ENCODE data around the gene PKD2L1. TPM values are rescaled to one million over a fixed set of nuclear protein-coding genes. Genes with fewer than 3 reads are reported as not detected.
"Not testable (repeated sequence)": the region's sequence is repeated elsewhere in the genome, so short reads cannot be mapped to it uniquely, and the experiment has no call there.

The PKD2L1 gene
- total RNA-seq, 1 donor from 2014 or later, result 3.4 TPM

DNA sequence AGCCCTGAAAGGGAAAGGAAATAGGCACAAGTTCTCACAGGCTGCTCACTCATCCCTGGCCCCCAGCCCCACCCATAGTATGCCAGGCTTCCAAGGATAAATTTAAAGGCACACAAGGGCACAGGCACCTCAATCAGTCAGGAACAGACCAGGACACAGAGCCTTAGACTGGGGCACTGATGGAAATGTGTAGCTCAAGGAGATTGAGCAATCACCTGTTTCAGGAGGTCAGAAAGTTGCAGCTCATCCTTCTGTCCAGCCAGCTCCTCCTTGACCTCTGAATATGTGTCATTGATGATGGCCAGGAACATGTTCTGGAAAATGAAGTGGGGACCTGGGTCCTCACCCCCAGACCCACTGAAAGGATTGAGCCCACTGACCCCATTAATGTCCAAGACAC, 37.0 kb downstream of the PKD2L1 start:
- Histone ChIP-seq H3K4me1 (no peaks in the 10 kb centered on the region), H3K9me3 (no peaks in the 10 kb centered on the region), H3K4me3 (no peak overlapping the region), H3K36me3 (no peaks in the 10 kb centered on the region), H3K27me3 (ENCODE audit: low read depth) (no peaks in the 10 kb centered on the region), H3K27ac (no peak overlapping the region)
- TF ChIP-seq CTCF (IDR thresholded peaks at IDR 0.05), result no peak
- ATAC-seq (no peak), DNase-seq (no peak)
- intact Hi-C loops (cut with DNase I), result no loop called here

GRCh38 chr10:100292300-100292699, 37.7 kb downstream of the PKD2L1 start:
- peak; percentile 35 to 49 for ATAC-seq
- intact Hi-C loops (cut with DNase I); H3K9me3 ChIP-seq; H3K27me3 ChIP-seq (ENCODE audit: low read depth); H3K36me3 ChIP-seq; H3K4me3 ChIP-seq; H3K4me1 ChIP-seq; H3K27ac ChIP-seq: not testable (repeated sequence)
- peak; percentile 71 for DNase-seq

DNA sequence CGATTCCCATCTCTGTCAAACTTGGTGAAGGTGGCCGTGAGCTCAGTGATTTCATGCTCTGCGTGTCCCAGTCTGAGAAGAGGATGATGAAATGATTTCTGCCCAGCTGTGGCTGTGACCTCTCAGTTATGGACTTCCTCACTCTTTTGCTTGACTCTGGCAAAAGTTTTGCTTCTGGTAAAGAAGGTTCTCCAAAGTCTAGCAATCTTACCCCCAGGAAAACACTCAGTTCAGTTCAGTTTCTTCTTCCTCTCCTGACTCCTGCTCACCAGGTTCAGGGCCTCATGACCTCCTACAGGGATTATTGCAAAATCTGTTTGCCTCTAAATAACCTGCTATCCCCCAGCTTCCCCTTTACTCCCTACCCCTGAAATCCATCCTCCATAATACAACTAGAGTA, 38.7 kb downstream of the PKD2L1 start:
- DNase-seq (no peak), ATAC-seq (no peak)
- no peak for TF ChIP-seq CTCF (IDR thresholded peaks at IDR 0.05)
- H3K4me3 ChIP-seq, result no peak overlapping the region
- intact Hi-C loops (cut with DNase I), result no loop called here
- no peaks in the 10 kb centered on the region for H3K36me3 ChIP-seq
- no peaks in the 10 kb centered on the region for H3K27me3 ChIP-seq (ENCODE audit: low read depth)
- H3K27ac ChIP-seq, result no peak overlapping the region
- H3K4me1 ChIP-seq, result peaks cover 6% of the 10 kb centered on the region
- no peaks in the 10 kb centered on the region for H3K9me3 ChIP-seq

DNA sequence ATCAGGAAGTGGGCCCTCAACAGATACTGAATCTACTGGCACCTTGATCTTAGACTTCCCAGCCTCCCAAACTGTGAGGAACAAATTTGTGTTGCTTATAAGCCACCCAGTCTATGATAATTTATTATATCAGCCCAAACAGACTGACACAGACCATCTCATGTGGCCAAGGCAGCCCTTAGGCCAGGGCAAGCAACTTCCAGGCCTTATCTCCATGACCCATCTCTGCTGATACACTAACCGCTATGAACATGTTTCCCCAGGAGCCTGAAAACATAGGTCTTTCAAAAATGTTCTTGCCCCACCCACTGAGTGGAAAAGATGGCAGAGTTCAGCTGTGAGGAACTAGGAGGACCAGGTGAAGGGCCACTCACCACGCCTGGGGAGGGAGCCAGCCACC, 40.4 kb downstream of the PKD2L1 start:
- intact Hi-C loops (cut with DNase I), result no loop called here
- no peak for DNase-seq
- H3K27ac ChIP-seq, result no peak overlapping the region
- TF ChIP-seq CTCF (IDR thresholded peaks at IDR 0.05), result no peak
- no peak overlapping the region for H3K4me3 ChIP-seq
- ATAC-seq, result no peak
- no peaks in the 10 kb centered on the region for H3K27me3 ChIP-seq (ENCODE audit: low read depth)
- peaks cover 19% of the 10 kb centered on the region for H3K4me1 ChIP-seq
- H3K36me3 ChIP-seq, result no peaks in the 10 kb centered on the region
- H3K9me3 ChIP-seq, result no peaks in the 10 kb centered on the region

DNA sequence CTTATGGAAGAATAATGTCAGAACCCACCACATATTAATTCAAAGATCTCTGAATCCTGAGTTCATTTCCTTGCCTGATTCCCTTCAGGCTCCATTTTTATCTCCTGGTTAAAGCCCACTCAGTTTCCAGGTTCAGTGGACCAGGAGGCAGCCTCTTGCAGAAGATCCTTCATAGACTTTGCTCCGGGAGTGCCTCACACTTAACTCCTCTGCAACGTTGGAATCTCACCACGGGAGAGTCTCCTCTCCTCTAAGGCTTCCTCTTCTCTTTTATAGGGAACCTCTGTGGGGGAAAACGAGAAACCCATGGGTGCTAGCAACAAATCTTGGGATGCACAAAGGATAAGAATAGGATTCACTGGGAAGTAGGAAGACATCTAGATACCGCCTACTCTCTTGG, 41.8 kb downstream of the PKD2L1 start:
- Histone ChIP-seq H3K9me3 (no peaks in the 10 kb centered on the region), H3K36me3 (peaks cover 3% of the 10 kb centered on the region), H3K4me3 (no peak overlapping the region), H3K4me1 (peaks cover 28% of the 10 kb centered on the region), H3K27ac (no peak overlapping the region), H3K27me3 (ENCODE audit: low read depth) (no peaks in the 10 kb centered on the region)
- ATAC-seq, result no peak
- DNase-seq, result no peak
- no peak for TF ChIP-seq CTCF (IDR thresholded peaks at IDR 0.05)
- intact Hi-C loops (cut with DNase I), result no loop called here

- H3K9me3 ChIP-seq, result no peaks in the 10 kb centered on the region
- no peaks in the 10 kb centered on the region for H3K27me3 ChIP-seq (ENCODE audit: low read depth)
- ATAC-seq (no peak), DNase-seq (no peak)
- H3K27ac ChIP-seq, result no peak overlapping the region
- intact Hi-C loops (cut with DNase I), result no loop called here
- TF ChIP-seq CTCF (IDR thresholded peaks at IDR 0.05), result no peak
- H3K36me3 ChIP-seq, result peaks cover 8% of the 10 kb centered on the region
- no peak overlapping the region for H3K4me3 ChIP-seq
- H3K4me1 ChIP-seq, result peaks cover 33% of the 10 kb centered on the region
These were observed 42.3 kb downstream of the PKD2L1 start for GRCh38 chr10:100287756-100288155.
